A549 (cell line): ENCODE data around the gene AKAP8. TPM values are rescaled to one million over a fixed set of nuclear protein-coding genes. Genes with fewer than 3 reads are reported as not detected.

ENCODE experiments used
- ATAC-seq, 2 experiments: fragments of 200-7000 bp in 1 of 2; fragments of >200 bp in 1 of 2; cut with Nextera tagmentation in 1 of 2; cut with Tn5 transposase in 1 of 2; 3 replicates each; pipeline versions ENCODE4 v1.8.0 to v1.9.1; 2018 to 2020; ENCODE audit warnings: mild to moderate bottlenecking in 1 of 2, moderate library complexity in 1 of 2
- CTCF ChIA-PET: fragments of 300-600 bp; sonication (Branson Sonifier 250); formaldehyde crosslinking; extraction: SDS; loops from one replicate; lab custom pipeline; 2021; ENCODE audit warnings: antibody characterized with exemption, inconsistent platforms; lab: Yijun Ruan, JAX
- POLR2A ChIA-PET: fragments of 350-600 bp; formaldehyde crosslinking; extraction: SDS; loops from one replicate; lab custom pipeline; 2021; ENCODE audit warnings: antibody characterized with exemption, inconsistent platforms; lab: Yijun Ruan, JAX
- DNase-seq, 2 experiments: peaks; one replicate each; pipeline versions ENCODE4 v3.0.0 to v3.0.0-alpha.2; 2011 to 2016; ENCODE audit warnings: low read depth in 1 of 2, low spot score in 1 of 2
- FAIRE-seq: peaks from 2 replicates; lab custom pipeline; 2011; peaks lifted over from hg19 to GRCh38; lab: Jason Lieb, UNC
- H3K27ac ChIP-seq, 2 experiments: fragments of >200 bp; sonication (Bioruptor Twin); formaldehyde crosslinking; 3 replicates each; pipeline ENCODE4 v1.5.1; 2016 to 2017
- H3K4me1 ChIP-seq: fragments of >200 bp; sonication (Bioruptor Twin); formaldehyde crosslinking; 3 replicates; pipeline ENCODE4 v1.6.1; 2016
- H3K4me2 ChIP-seq: fragments of >200 bp; sonication (Bioruptor Twin); formaldehyde crosslinking; 3 replicates; pipeline ENCODE4 v1.6.1; 2016
- H3K4me3 ChIP-seq: fragments of >200 bp; sonication (Bioruptor Twin); formaldehyde crosslinking; 3 replicates; pipeline ENCODE4 v1.5.1; 2016
- H3K9me3 ChIP-seq: fragments of >200 bp; sonication (Bioruptor Twin); formaldehyde crosslinking; 3 replicates; pipeline ENCODE4 v1.6.1; 2016
- EHMT2 ChIP-seq: fragments of 200-600 bp; sonication (generic); IDR thresholded peaks from 2 replicates; pipeline ENCODE4 v1.6.1; 2016; ENCODE audit warnings: antibody characterized with exemption, low read depth, mild to moderate bottlenecking, moderate library complexity
- ESRRA ChIP-seq: fragments of 150-350 bp; IDR thresholded peaks from 2 replicates; pipeline ENCODE4 v1.6.1; 2014; ENCODE audit warnings: mild to moderate bottlenecking, low read length, borderline replicate concordance
- FOXS1 ChIP-seq: fragments of 250-450 bp; sonication (Bioruptor Pico); IDR thresholded peaks from 2 replicates; pipeline ENCODE4 v1.5.0; 2020; ENCODE audit warnings: mild to moderate bottlenecking, moderate library complexity
- GATA3 ChIP-seq: IDR thresholded peaks from 2 replicates; pipeline ENCODE4 v1.6.1; 2012; ENCODE audit warnings: borderline replicate concordance
- HDAC2 ChIP-seq: fragments of 200-600 bp; sonication (generic); IDR thresholded peaks from 2 replicates; pipeline ENCODE4 v1.6.1; 2016
- HOXA7 ChIP-seq: fragments of 250-450 bp; sonication (Bioruptor Pico); IDR thresholded peaks from 2 replicates; pipeline ENCODE4 v1.5.0; 2020; ENCODE audit warnings: mild to moderate bottlenecking, moderate library complexity
- JUN ChIP-seq, 2 experiments: fragments of >200 bp; sonication (Bioruptor Twin); formaldehyde crosslinking; IDR thresholded peaks; 2 replicates in 1 of 2; 3 replicates in 1 of 2; pipeline ENCODE4 v1.6.1; 2016 to 2017
- JUNB ChIP-seq: fragments of >200 bp; sonication (Bioruptor Twin); formaldehyde crosslinking; IDR thresholded peaks from 2 replicates; pipeline ENCODE4 v1.6.1; 2016
- KDM1A ChIP-seq: fragments of 200-600 bp; sonication (generic); IDR thresholded peaks from 2 replicates; pipeline ENCODE4 v1.6.1; 2016; ENCODE audit warnings: low read depth, mild to moderate bottlenecking
- MAFK ChIP-seq: fragments of 450-650 bp; IDR thresholded peaks from 2 replicates; pipeline ENCODE4 v1.6.1; 2014; ENCODE audit not compliant: partially characterized antibody
- MAZ ChIP-seq: fragments of 150-350 bp; IDR thresholded peaks from 2 replicates; pipeline ENCODE4 v1.6.1; 2014; ENCODE audit warnings: antibody characterized with exemption, low read depth, low read length, borderline replicate concordance
- NR3C1 ChIP-seq: fragments of >200 bp; sonication (Bioruptor Twin); formaldehyde crosslinking; IDR thresholded peaks from 3 replicates; pipeline ENCODE4 v1.6.1; 2017
- PHF8 ChIP-seq: fragments of 200-600 bp; sonication (generic); IDR thresholded peaks from 2 replicates; pipeline ENCODE4 v1.6.1; 2016; ENCODE audit warnings: low read depth, mild to moderate bottlenecking, antibody characterized with exemption, moderate library complexity, borderline replicate concordance
- POLR2AphosphoS2 ChIP-seq: conservative IDR thresholded peaks from 2 replicates; pipeline ENCODE4 v1.6.1; 2012; ENCODE audit warnings: low read length, improper control_type of control experiment, inconsistent platforms
- RARB ChIP-seq: fragments of 250-450 bp; sonication (Bioruptor Pico); IDR thresholded peaks from 2 replicates; pipeline ENCODE4 v1.8.0; 2021; ENCODE audit warnings: mild to moderate bottlenecking, moderate library complexity
- RCOR1 ChIP-seq: fragments of 150-350 bp; IDR thresholded peaks from 2 replicates; pipeline ENCODE4 v1.6.1; 2014; ENCODE audit warnings: antibody characterized with exemption, low read length, low read depth
- RFX5 ChIP-seq: fragments of 450-650 bp; IDR thresholded peaks from 2 replicates; pipeline ENCODE4 v1.7.1; 2014; ENCODE audit warnings: antibody characterized with exemption, mild to moderate bottlenecking, moderate library complexity
- SMC3 ChIP-seq: fragments of >200 bp; sonication (Bioruptor Twin); formaldehyde crosslinking; IDR thresholded peaks from 3 replicates; pipeline ENCODE4 v1.6.1; 2018; ENCODE audit warnings: inconsistent platforms
- TFCP2L1 ChIP-seq: fragments of 250-450 bp; sonication (Bioruptor Pico); IDR thresholded peaks from 2 replicates; pipeline ENCODE4 v1.5.0; 2021; ENCODE audit warnings: mild to moderate bottlenecking
- WGBS: methylation state at CpG from one replicate; pipeline ENCODE4 v1.1.6; 2017; ENCODE audit errors: missing lambda C conversion rate; 5-methylcytosine and 5-hydroxymethylcytosine counted together
- polyA plus RNA-seq, 4 experiments: library from polyadenylated mRNA; depleted of rRNA in 3 of 4; stranded (reverse); fragments of >200 nt; fragmentation: RNase III in 1 of 4; extraction: RNeasy Plus Mini Kit Qiagen cat#74134 plus additional on column Dnase treatment in 1 of 4; gene quantifications; 2 replicates in 3 of 4; 3 replicates in 1 of 4; pipeline ENCODE4 v1.2.3, GENCODE V29; 2011 to 2017
- TF ChIP-seq, protein P1 (sequence below): IDR thresholded peaks from 2 replicates; pipeline ENCODE4 v1.6.1; 2012; ENCODE audit warnings: low read depth, borderline replicate concordance
- TF ChIP-seq, protein P2 (sequence below): IDR thresholded peaks from 2 replicates; pipeline ENCODE4 v1.6.1; 2012
- TF ChIP-seq, protein P3 (sequence below): fragments of >200 bp; sonication (Bioruptor Twin); formaldehyde crosslinking; IDR thresholded peaks from 3 replicates; pipeline ENCODE4 v1.6.1; 2016
- TF ChIP-seq, protein P4 (sequence below): fragments of 150-350 bp; IDR thresholded peaks from 2 replicates; pipeline ENCODE4 v1.6.1; 2014; ENCODE audit warnings: low read depth, mild to moderate bottlenecking, low read length

AKAP8 gene
- polyA plus RNA-seq, 2 of the 4 experiments (the other 2 are of a cell fraction): 16.2 to 17.3 TPM

DNA sequence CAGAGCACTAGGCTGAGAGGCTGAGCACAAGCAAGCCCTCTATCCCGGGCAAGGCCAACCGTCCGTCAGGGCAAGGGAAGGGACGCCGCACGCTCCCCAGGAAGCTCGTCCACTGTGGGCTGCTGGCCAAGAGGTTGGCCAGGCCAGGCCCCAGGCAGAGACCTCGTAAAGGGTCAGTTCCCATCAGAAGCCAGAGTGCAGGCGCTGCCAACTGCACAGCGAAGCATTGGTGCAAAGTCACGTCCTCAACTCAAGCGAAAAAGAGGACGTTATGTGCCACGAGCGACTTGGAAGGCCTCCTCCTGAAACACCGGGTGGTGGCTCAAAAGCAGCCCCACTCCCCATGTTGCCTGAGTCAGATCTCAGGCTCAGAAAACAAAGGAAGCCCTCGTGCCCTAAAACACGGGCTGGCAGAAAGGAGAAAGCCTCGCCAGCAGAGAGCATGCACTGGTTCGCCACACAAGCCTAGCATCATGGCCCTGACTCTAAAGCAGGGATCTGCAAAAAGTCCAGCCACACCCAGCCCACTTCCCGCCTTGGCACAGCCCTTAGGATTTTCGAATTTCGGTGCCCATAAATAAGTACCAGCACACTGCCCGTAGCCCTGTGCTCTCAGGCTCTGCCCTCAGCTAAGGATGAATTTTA, 4.7 kb downstream of the AKAP8 start:
- H3K27ac ChIP-seq: no peak overlapping the region
- H3K4me2 ChIP-seq: no peak overlapping the region
- 90% methylated on average over 10 of the region's 24 CpGs for WGBS
- TF ChIP-seq JUNB: no peak
- TF ChIP-seq FOXS1 (CRISPR knock-in tag): no peak
- TF ChIP-seq TFCP2L1 (CRISPR knock-in tag): no peak
- TF ChIP-seq HOXA7: no peak
- TF ChIP-seq KDM1A: no peak
- TF ChIP-seq ESRRA: no peak
- no peak for TF ChIP-seq NR3C1
- no peak for TF ChIP-seq PHF8
- no peak for TF ChIP-seq GATA3
- TF ChIP-seq SMC3: no peak
- TF ChIP-seq, protein P1, sequence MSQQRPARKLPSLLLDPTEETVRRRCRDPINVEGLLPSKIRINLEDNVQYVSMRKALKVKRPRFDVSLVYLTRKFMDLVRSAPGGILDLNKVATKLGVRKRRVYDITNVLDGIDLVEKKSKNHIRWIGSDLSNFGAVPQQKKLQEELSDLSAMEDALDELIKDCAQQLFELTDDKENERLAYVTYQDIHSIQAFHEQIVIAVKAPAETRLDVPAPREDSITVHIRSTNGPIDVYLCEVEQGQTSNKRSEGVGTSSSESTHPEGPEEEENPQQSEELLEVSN: no peak
- TF ChIP-seq POLR2AphosphoS2: no peak
- no peak for TF ChIP-seq MAFK
- TF ChIP-seq, protein P2, sequence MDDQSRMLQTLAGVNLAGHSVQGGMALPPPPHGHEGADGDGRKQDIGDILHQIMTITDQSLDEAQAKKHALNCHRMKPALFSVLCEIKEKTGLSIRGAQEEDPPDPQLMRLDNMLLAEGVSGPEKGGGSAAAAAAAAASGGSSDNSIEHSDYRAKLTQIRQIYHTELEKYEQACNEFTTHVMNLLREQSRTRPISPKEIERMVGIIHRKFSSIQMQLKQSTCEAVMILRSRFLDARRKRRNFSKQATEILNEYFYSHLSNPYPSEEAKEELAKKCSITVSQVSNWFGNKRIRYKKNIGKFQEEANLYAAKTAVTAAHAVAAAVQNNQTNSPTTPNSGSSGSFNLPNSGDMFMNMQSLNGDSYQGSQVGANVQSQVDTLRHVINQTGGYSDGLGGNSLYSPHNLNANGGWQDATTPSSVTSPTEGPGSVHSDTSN: no peak
- no peak for TF ChIP-seq MAZ
- no peak for TF ChIP-seq EHMT2
- no peak for TF ChIP-seq RCOR1
- TF ChIP-seq JUN (IDR thresholded peaks at IDR 0.05): no peak
- no peak for TF ChIP-seq RARB (CRISPR knock-in tag)
- POLR2A ChIA-PET: no interaction called here
- H3K4me1 ChIP-seq: peaks cover 11% of the 10 kb centered on the region
- H3K9me3 ChIP-seq: no peaks in the 10 kb centered on the region
- FAIRE-seq: no peak
- no peak for ATAC-seq
- CTCF ChIA-PET: interaction anchor here (0.6 kb wide), 1 partner anchor 119 kb away, joined by 5 read pairs; no protein-coding TSS in a partner anchor
- no peak for DNase-seq
- no peak overlapping the region for H3K4me3 ChIP-seq

DNA sequence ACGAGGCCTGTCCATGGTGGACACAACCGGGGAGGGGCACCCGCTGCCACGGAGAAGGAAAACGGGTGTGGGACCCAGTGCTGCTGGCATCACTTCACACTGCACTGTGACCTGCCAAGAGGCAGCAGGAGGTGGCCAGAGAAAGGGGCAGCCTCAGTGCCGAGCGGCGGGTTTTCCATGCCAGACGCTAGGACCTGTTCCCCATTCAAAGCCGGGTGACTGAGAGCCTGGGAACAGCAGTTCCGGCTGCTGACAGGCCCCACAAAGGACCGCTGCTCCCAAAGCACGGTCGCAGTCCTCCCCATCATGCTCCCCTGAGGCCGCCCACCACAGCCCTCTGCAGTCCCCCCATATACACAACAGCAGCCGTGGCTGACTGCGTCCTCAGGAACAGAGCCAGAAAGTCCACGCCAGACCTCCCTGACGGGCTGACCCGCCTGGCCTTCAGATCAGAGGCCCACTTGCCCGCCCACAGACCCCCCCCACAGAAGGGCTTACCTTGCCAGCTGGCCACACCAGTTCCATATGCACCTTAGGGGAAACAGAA, 5.4 kb downstream of the AKAP8 start:
- no peak for ATAC-seq
- ChIA-PET CTCF (no interaction called here), POLR2A (no interaction called here)
- Histone ChIP-seq H3K27ac (no peak overlapping the region), H3K4me1 (peaks cover 11% of the 10 kb centered on the region), H3K9me3 (no peaks in the 10 kb centered on the region), H3K4me2 (no peak overlapping the region), H3K4me3 (no peak overlapping the region)
- TF ChIP-seq, protein P3, sequence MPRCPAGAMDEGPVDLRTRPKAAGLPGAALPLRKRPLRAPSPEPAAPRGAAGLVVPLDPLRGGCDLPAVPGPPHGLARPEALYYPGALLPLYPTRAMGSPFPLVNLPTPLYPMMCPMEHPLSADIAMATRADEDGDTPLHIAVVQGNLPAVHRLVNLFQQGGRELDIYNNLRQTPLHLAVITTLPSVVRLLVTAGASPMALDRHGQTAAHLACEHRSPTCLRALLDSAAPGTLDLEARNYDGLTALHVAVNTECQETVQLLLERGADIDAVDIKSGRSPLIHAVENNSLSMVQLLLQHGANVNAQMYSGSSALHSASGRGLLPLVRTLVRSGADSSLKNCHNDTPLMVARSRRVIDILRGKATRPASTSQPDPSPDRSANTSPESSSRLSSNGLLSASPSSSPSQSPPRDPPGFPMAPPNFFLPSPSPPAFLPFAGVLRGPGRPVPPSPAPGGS: no peak
- TF ChIP-seq, protein P4, sequence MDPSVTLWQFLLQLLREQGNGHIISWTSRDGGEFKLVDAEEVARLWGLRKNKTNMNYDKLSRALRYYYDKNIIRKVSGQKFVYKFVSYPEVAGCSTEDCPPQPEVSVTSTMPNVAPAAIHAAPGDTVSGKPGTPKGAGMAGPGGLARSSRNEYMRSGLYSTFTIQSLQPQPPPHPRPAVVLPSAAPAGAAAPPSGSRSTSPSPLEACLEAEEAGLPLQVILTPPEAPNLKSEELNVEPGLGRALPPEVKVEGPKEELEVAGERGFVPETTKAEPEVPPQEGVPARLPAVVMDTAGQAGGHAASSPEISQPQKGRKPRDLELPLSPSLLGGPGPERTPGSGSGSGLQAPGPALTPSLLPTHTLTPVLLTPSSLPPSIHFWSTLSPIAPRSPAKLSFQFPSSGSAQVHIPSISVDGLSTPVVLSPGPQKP: no peak
- TF ChIP-seq RFX5 (no peak), HDAC2 (no peak)
- no peak for DNase-seq
- FAIRE-seq: no peak
- WGBS: 95% methylated on average over 15 of the region's 21 CpGs
